ENCODE measurements around the gene CD28. TPM values are rescaled to one million over a fixed set of nuclear protein-coding genes. Genes with fewer than 3 reads are reported as not detected.
"Not testable (repeated sequence)": the region's sequence is repeated elsewhere in the genome, so short reads cannot be mapped to it uniquely, and the experiment has no call there.

CD28 gene
- total RNA-seq, 2 donors from 2014 or later = 1.5 to 1.9 TPM

DNA sequence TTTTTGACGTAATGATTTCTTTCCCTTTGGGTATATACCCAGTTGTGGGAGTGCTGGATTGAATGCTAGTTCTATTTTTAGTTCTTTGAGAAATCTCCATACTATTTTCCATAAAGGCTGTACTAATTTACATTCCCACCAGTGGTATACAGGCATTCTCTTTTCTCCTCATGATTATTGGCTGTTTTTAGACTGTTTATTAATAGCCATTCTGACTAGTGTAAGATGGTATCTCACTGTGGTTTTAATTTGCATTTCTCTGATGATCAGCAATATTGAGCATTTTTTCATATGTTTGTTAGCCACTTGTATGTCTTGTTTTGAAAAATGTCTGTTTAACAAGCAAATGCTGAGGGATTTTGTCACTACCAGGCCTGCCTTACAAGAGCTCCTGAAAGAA lies 9.2 kb upstream of the CD28 start:
- no peak overlapping the region for H3K9ac ChIP-seq (ENCODE audit: low read depth in 2 of 2, low read length in 2 of 2)
- intact Hi-C loops (cut with DNase I) = no loop called here
- H3K9me3 ChIP-seq = no peaks in the 10 kb centered on the region
- no peaks in the 10 kb centered on the region for H3K27me3 ChIP-seq
- no peak overlapping the region for H3K27ac ChIP-seq
- TF ChIP-seq, protein P1, sequence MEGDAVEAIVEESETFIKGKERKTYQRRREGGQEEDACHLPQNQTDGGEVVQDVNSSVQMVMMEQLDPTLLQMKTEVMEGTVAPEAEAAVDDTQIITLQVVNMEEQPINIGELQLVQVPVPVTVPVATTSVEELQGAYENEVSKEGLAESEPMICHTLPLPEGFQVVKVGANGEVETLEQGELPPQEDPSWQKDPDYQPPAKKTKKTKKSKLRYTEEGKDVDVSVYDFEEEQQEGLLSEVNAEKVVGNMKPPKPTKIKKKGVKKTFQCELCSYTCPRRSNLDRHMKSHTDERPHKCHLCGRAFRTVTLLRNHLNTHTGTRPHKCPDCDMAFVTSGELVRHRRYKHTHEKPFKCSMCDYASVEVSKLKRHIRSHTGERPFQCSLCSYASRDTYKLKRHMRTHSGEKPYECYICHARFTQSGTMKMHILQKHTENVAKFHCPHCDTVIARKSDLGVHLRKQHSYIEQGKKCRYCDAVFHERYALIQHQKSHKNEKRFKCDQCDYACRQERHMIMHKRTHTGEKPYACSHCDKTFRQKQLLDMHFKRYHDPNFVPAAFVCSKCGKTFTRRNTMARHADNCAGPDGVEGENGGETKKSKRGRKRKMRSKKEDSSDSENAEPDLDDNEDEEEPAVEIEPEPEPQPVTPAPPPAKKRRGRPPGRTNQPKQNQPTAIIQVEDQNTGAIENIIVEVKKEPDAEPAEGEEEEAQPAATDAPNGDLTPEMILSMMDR (IDR thresholded peaks at IDR 0.05) = no peak
- no peak for DNase-seq
- H3K4me3 ChIP-seq = no peak overlapping the region
- H3K36me3 ChIP-seq = no peaks in the 10 kb centered on the region
- H3K4me1 ChIP-seq = no peaks in the 10 kb centered on the region

DNA sequence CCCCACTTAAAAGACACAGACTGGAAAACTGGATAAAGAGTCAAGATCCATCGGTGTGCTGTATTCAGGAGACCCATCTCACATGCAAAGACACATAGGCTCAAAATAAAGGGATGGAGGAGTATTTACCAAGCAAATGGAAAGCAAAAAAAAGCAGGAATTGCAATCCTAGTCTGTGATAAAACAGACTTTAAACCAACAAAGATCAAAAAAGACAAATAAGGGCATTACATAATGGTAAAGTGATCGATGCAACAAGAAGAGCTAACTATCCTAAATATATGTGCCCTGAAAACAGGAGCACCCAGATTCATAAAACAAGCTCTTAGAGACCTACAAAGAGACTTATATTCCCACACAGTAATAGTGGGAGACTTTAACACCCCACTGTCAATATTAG lies 8.7 kb upstream of the CD28 start:
- H3K9ac ChIP-seq (ENCODE audit: low read depth in 2 of 2, low read length in 2 of 2); intact Hi-C loops (cut with DNase I); H3K27ac ChIP-seq; H3K4me1 ChIP-seq; H3K4me3 ChIP-seq; H3K27me3 ChIP-seq; DNase-seq; H3K9me3 ChIP-seq; H3K36me3 ChIP-seq: not testable (repeated sequence)

DNA sequence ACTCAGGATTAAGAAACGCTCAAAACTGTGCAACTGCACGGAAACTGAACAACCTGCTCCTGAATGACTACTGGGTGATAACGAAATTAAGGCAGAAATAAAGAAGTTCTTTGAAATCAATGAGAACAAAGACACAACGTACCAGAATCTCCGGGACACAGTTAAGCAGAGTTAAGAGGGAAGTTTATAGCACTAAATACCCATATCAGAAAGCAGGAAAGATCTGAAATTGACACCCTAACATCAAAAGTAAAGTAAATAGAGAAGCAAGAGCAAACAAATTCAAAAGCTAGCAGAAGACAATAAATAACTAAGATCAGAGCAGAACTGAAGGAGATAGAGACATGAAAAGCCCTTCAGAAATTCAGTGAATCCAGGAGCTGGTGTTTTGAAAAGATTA lies 8.0 kb upstream of the CD28 start:
- H3K9ac ChIP-seq (ENCODE audit: low read depth in 2 of 2, low read length in 2 of 2); H3K36me3 ChIP-seq; H3K4me1 ChIP-seq; H3K9me3 ChIP-seq; intact Hi-C loops (cut with DNase I); H3K27ac ChIP-seq; DNase-seq; H3K27me3 ChIP-seq; H3K4me3 ChIP-seq: not testable (repeated sequence)

DNA sequence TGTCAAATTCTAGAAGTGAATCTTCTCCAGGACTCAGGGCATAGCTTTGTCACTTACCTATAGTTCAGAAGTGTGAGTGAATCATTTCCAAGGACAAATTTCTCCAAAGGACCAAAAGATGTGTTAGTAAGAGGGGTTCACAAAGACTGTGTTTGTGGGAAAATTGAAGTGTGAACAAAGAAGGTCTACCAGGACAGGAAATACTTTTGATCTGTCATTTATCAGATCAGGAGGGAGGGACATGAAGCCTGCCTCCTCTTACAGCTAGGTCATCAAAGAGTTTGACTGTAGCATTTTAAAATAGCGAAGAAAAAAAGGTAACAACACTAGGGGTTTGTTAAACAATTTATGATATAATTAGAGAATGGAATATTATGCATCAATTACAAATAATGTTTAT lies 2.0 kb upstream of the CD28 start:
- H3K27ac ChIP-seq = no peak overlapping the region
- DNase-seq = no peak

DNA sequence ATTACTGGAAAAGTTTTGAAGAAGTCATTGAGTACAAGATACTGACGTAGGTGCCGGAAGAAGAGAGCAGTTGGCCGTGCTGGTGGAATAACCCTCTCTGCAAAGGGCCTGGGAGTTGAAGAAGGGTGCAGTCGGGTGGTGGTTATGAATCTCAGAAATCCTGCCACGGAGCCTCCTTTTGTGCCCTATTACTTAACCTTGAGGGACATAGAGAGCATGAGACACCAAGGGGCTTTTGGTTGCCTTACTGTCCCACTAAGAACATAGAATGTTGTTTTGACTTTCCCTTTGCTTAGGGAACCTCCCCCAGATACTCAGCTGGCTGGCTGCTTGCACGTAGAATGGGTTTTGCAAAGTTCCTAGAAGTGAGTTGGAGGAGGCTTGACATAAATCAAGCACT lies 1.3 kb upstream of the CD28 start:
- Histone ChIP-seq H3K4me1 (no peaks in the 10 kb centered on the region), H3K27ac (no peak overlapping the region)

More for the DNA sequence above, 2.0 kb upstream of the CD28 start:
- no peaks in the 10 kb centered on the region for H3K27me3 ChIP-seq
- no peaks in the 10 kb centered on the region for H3K4me1 ChIP-seq
- H3K36me3 ChIP-seq = no peaks in the 10 kb centered on the region
- intact Hi-C loops (cut with DNase I) = no loop called here
- no peaks in the 10 kb centered on the region for H3K9me3 ChIP-seq
- no peak overlapping the region for H3K4me3 ChIP-seq
- TF ChIP-seq, protein P1 (IDR thresholded peaks at IDR 0.05) = no peak
- H3K9ac ChIP-seq (ENCODE audit: low read depth in 2 of 2, low read length in 2 of 2) = no peak overlapping the region

DNA sequence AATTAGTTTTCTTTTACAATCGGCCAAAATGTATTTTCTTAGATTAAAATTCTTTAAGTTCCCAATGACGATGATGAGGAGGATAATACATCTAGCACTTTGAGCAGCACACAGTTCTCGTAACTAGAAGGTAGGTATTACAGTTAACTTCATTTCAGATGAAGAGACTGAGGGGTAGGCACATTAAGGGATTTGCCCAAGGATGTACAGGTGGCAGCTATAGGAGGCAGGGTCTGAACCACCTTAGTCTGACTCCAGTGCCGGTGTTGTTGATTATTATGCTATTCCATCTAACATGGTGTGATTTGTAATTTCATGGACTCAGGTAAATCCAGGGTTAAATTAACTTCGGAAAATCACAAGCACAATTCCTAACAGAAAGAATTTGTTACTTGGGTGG lies 1.1 kb downstream of the CD28 start:
- Histone ChIP-seq H3K27ac (no peak overlapping the region), H3K27me3 (no peaks in the 10 kb centered on the region), H3K36me3 (no peaks in the 10 kb centered on the region), H3K4me1 (no peaks in the 10 kb centered on the region), H3K9ac (ENCODE audit: low read depth in 2 of 2, low read length in 2 of 2) (no peak overlapping the region), H3K9me3 (no peaks in the 10 kb centered on the region), H3K4me3 (no peak overlapping the region)
- intact Hi-C loops (cut with DNase I) = no loop called here
- no peak for DNase-seq
- TF ChIP-seq, protein P1 (IDR thresholded peaks at IDR 0.05) = no peak

More for the DNA sequence above, 1.3 kb upstream of the CD28 start:
- no peaks in the 10 kb centered on the region for H3K9me3 ChIP-seq
- intact Hi-C loops (cut with DNase I) = no loop called here
- no peaks in the 10 kb centered on the region for H3K36me3 ChIP-seq
- no peak overlapping the region for H3K4me3 ChIP-seq
- DNase-seq = no peak
- TF ChIP-seq, protein P1 (IDR thresholded peaks at IDR 0.05) = no peak
- H3K27me3 ChIP-seq = no peaks in the 10 kb centered on the region
- no peak overlapping the region for H3K9ac ChIP-seq (ENCODE audit: low read depth in 2 of 2, low read length in 2 of 2)
